Activated CD4-positive, alpha-beta memory T cell treated with anti-CD3 and anti-CD28 coated beads for 36 hours (primary cell): ENCODE results near the gene CD3D. TPM values are rescaled to one million over a fixed set of nuclear protein-coding genes. Genes with fewer than 3 reads are reported as not detected.

ENCODE experiments used
- CTCF ChIA-PET: fragments of 350-600 bp; sonication (Branson Sonifier 250); formaldehyde crosslinking; loops from one replicate; lab custom pipeline; 2021; ENCODE audit warnings: antibody characterized with exemption, inconsistent platforms; lab: Charles Lee
- POLR2A ChIA-PET: fragments of 350-600 bp; sonication (Branson Sonifier 250); formaldehyde crosslinking; loops from one replicate; lab custom pipeline; 2021; ENCODE audit warnings: antibody characterized with exemption; lab: Charles Lee
- DNase-seq: peaks from one replicate; pipeline ENCODE4 v3.0.0-alpha.2; 2020
- H3K27ac Mint-ChIP-seq: one replicate; pipeline ENCODE4 v1.8.0; 2021; ENCODE audit warnings: mixed read lengths
- H3K27me3 Mint-ChIP-seq: one replicate; pipeline ENCODE4 v1.8.0; 2021; ENCODE audit warnings: mixed read lengths
- H3K36me3 Mint-ChIP-seq: one replicate; pipeline ENCODE4 v1.8.0; 2021; ENCODE audit warnings: mixed read lengths
- H3K4me1 Mint-ChIP-seq: one replicate; pipeline ENCODE4 v1.8.0; 2021; ENCODE audit warnings: low read depth, mixed read lengths
- H3K4me3 Mint-ChIP-seq: one replicate; pipeline ENCODE4 v1.8.0; 2021; ENCODE audit warnings: mild to moderate bottlenecking, mixed read lengths
- H3K9me3 Mint-ChIP-seq: one replicate; pipeline ENCODE4 v1.8.0; 2021; ENCODE audit warnings: mixed read lengths
- intact Hi-C: fragments of 100-400 bp; cut with micrococcal nuclease; formaldehyde crosslinking; loops from one replicate; pipeline ENCODE4 v1.15.1; 2023
- total RNA-seq, 2 experiments: library from RNA; stranded (reverse); gene quantifications; one replicate each; pipeline ENCODE4 v1.2.3, GENCODE V29; 2021

CD3D gene
- total RNA-seq, 2 experiments from 2014 or later = 321 to 346 TPM

DNA sequence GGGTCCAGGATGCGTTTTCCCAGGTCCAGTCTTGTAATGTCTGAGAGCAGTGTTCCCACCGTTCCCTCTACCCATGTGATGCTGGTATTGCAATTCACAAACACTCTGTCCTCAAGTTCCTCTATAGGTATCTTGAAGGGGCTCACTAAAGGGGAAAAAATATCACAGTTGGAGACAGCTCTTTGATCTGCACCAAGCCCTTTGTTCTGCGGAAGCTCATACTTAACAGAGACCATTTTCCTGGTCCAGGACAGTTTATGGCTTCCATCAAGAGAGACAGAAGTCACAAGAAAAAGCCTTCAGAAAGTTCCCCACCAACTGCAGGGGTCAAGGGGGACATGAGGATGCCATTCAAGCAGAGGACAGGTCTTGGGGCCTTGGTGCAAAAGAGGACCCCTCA, 2.1 kb downstream of the CD3D start:
- no peaks in the 10 kb centered on the region for H3K9me3 Mint-ChIP-seq

DNA sequence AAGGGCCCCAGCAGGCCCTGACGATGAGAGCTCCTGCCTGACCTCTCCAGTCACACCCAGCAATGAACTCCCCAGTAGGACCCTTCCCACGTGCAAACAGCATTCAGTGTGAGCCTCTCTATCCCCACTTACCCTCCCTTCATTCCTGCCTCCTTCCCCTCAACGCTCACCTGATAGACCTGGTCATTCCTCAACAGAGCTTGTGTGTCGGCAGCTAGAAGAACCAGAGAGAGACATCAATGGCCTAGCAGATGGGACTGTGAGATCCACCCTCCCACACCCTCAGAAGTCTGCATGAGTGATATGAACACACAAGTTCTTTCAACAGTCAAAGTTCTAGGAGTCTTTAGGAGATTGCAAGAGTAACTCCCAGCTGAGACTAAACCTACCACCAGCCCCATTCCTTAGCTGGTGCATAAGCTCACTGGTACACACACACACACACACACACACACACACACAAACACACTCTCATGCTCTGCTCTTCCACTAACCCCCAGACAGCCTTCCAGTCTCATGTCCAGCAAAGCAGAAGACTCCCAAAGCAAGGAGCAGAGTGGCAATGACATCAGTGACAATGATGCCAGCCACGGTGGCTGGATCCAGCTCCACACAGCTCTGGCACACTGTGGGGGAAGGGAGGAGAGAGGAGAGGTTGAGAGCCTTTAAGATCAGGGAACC, 3.1 kb downstream of the CD3D start:
- H3K27me3 Mint-ChIP-seq = no peaks in the 10 kb centered on the region
- peaks cover 50% of the 10 kb centered on the region for H3K4me1 Mint-ChIP-seq
- ChIA-PET CTCF (interaction anchor here (1.0 to 5.0 kb wide), 7 partner anchors 13 to 140 kb away, joined by 4 to 29 read pairs (median 4); no protein-coding TSS in a partner anchor), POLR2A (interaction anchor here (0.8 to 1.6 kb wide), 6 partner anchors 9 to 123 kb away, joined by 3 to 6 read pairs (median 3); partner anchors contain the start of gene MPZL3)
- peak; percentile 49 for DNase-seq
- intact Hi-C loops = loop anchor here (2.0 kb wide), 1 partner anchor 99 kb away; no protein-coding TSS in a partner anchor
- no peaks in the 10 kb centered on the region for H3K9me3 Mint-ChIP-seq
- peak overlapping the region; percentile 82 for H3K4me3 Mint-ChIP-seq
- peaks cover 47% of the 10 kb centered on the region for H3K36me3 Mint-ChIP-seq
- H3K27ac Mint-ChIP-seq = peak overlapping the region; percentile 98

More for the DNA sequence above, 2.1 kb downstream of the CD3D start:
- Mint-ChIP-seq H3K27me3 (no peaks in the 10 kb centered on the region), H3K4me1 (peaks cover 43% of the 10 kb centered on the region), H3K4me3 (peak overlapping the region; percentile 82), H3K36me3 (peaks cover 49% of the 10 kb centered on the region), H3K27ac (peak overlapping the region; percentile 98)
- DNase-seq = no peak
- ChIA-PET POLR2A (interaction anchor here (1.0 kb wide), 2 partner anchors 8 to 88 kb away, joined by 3 to 4 read pairs; partner anchors contain the start of gene MPZL3), CTCF (interaction anchor here (1.5 to 5.0 kb wide), 3 partner anchors 36 to 49 kb away, joined by 4 to 29 read pairs (median 21); partner anchors contain the start of gene CD3E)
- intact Hi-C loops = loop anchor here (2.0 to 5.0 kb wide), 4 partner anchors 57 to 193 kb away; no protein-coding TSS in a partner anchor

DNA sequence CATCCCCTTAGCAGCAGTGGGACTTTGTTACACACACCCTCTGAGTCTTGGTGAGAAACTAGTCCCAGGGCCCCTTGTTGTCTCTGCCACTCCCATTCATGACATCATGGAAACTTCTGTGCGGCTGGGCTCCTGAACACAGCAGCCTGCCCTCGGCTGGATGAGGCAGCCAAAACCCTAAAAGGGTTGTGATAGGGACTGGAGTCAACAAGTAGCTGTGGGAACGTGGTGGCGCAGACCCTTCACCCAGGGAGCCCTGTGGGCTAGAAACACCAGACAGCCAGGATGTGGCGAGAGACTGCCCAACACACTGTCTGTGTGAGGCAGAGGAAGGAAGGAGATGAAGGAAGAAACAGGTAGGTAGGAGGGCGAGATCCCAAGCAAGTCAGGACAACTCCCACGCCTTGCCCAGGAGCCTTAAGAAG, 3.9 kb downstream of the CD3D start:
- intact Hi-C loops = loop anchor here (1.0 to 2.0 kb wide), 2 partner anchors 32 to 100 kb away; no protein-coding TSS in a partner anchor
- Mint-ChIP-seq H3K4me3 (peak overlapping the region; percentile 82), H3K36me3 (peaks cover 45% of the 10 kb centered on the region), H3K9me3 (no peaks in the 10 kb centered on the region), H3K27ac (peak overlapping the region; percentile 98), H3K4me1 (peaks cover 48% of the 10 kb centered on the region), H3K27me3 (no peaks in the 10 kb centered on the region)
- POLR2A ChIA-PET = interaction anchor here (0.8 to 1.6 kb wide), 6 partner anchors 12 to 140 kb away, joined by 3 to 6 read pairs (median 3); no protein-coding TSS in a partner anchor
- CTCF ChIA-PET = interaction anchor here (0.6 to 5.0 kb wide), 7 partner anchors 14 to 140 kb away, joined by 3 to 29 read pairs (median 4); no protein-coding TSS in a partner anchor
- peak; percentile 95 for DNase-seq

DNA sequence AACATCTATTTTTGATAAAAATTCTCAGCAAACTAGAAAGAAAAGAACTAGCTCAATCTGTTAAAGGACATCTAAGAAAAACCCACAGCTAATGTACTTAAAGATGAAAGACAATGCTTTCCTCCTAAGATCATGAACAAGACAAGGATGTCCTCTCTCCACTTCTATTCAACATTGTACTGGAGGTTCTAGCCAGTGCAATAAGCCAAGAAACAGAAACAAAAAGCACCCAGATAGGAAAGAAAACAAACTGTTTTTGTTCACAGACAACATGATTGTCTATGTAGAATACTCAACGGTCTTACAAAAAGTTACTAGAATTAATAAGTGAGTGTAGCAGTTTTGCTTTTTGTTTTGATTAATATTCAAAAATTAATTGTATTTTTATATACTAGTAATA, 7.8 kb downstream of the CD3D start:
- ChIA-PET CTCF (interaction anchor here (0.6 to 1.1 kb wide), 2 partner anchors 39 to 107 kb away, joined by 3 read pairs; no protein-coding TSS in a partner anchor), POLR2A (no interaction called here)
- peak overlapping the region; percentile 78 for H3K27ac Mint-ChIP-seq
- no peak for DNase-seq
- peak overlapping the region; percentile 51 for H3K4me3 Mint-ChIP-seq
- H3K36me3 Mint-ChIP-seq = peaks cover 27% of the 10 kb centered on the region
- H3K27me3 Mint-ChIP-seq = no peaks in the 10 kb centered on the region
- no peaks in the 10 kb centered on the region for H3K9me3 Mint-ChIP-seq
- intact Hi-C loops = no loop called here
- peaks cover 43% of the 10 kb centered on the region for H3K4me1 Mint-ChIP-seq

DNA sequence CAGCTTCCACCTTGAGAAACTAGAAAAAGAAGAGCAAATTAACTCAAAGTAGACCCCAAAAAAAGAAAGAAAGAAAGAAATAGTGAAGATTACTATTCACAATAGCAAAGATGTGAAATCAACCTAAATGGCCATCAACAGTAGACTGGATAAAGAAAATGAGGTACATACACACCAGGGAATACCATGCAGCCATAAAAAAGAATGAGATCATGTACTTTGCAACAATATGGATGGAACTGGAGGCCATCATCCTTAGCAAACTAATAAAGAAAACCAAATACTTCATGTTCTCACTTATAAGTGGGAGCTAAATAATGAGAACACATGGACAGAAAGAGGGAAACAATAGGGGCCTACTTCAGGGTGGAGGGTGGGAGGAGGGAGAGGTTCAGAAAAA, 13.8 kb downstream of the CD3D start:
- no peak overlapping the region for H3K27ac Mint-ChIP-seq
- H3K4me3 Mint-ChIP-seq = no peak overlapping the region
- CTCF ChIA-PET = interaction anchor here (1.2 kb wide), 1 partner anchor 33 kb away, joined by 3 read pairs; no protein-coding TSS in a partner anchor
- H3K4me1 Mint-ChIP-seq = peaks cover 10% of the 10 kb centered on the region
- POLR2A ChIA-PET = no interaction called here
- intact Hi-C loops = no loop called here
- H3K27me3 Mint-ChIP-seq = no peaks in the 10 kb centered on the region
- H3K9me3 Mint-ChIP-seq = no peaks in the 10 kb centered on the region
- no peak for DNase-seq
- H3K36me3 Mint-ChIP-seq = no peaks in the 10 kb centered on the region

DNA sequence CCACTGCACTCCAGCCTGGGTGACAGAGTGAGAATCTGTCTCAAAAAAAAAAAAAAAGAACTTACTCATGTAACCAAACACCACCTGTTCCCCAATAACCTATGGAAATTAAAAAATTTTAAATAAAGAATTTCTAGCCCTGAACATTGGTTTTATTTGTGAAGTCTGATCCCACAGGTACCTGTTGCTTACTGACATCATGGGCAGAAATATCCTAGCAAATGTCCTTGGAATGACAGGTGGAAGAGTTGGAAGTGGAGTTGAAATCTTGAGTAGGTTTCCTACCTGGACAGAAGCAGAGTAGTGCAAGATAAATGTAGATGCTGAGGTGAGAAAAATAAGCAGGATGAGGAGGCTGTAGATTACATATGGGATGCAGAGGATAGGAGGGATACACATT, 17.2 kb downstream of the CD3D start:
- Mint-ChIP-seq H3K36me3 (peaks cover 4% of the 10 kb centered on the region), H3K27ac (no peak overlapping the region), H3K9me3 (no peaks in the 10 kb centered on the region), H3K4me1 (peaks cover 23% of the 10 kb centered on the region), H3K27me3 (no peaks in the 10 kb centered on the region), H3K4me3 (no peak overlapping the region)
- POLR2A ChIA-PET = no interaction called here
- intact Hi-C loops = no loop called here
- CTCF ChIA-PET = no interaction called here
- no peak for DNase-seq

DNA sequence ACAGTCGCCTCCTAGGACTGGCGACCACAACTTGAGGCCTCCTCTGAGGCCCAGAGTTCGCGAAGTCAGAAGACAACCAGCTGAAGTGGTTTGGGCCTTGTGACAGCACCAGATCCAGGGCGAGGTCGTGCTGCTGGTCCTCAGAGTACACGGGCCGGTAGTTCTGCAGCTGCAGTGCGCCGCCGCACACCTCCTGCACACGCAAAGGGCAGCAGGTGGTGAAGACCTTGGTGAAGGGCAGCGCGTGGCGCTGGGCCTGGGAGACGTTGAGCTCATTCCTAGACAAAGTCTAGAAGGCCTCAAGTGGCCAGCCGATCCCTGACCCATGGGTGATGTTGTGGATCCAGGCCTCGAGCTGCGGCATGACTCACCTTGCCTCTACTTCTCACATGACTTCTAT, 19.8 kb downstream of the CD3D start:
- no peak overlapping the region for H3K27ac Mint-ChIP-seq

DNA sequence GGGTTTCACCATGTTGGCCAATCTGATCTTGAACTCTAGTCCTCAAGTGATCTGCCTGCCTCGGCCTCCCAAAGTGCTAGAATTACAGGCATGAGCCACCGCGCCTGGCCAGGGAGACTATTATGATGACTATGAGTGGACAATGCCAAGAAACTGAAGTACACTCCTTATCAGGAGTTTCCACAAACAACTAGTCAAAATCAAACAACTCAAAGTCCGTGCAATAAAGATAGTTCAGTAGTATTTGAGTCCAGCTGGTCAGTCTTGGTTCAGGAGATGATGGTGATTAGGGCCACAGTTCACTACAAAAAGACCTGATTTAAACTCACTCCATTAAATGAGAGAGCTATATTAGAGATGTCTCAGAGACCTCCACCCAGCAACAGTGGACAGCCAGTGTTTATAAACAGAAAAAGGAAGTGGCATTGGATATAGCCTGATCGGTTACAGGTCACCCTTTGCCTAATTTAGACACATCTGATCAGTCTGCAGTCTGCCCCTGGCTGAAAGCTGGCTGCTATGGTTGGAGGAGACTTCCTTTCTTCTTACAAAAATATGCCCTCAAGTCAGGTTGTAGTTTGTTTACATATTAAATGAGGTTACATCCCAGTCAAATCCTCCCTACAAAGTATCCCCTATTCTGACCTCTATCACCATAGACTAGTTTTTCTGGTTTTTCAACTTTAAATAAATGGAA, 21.0 kb downstream of the CD3D start:
- CTCF ChIA-PET = interaction anchor here (1.2 kb wide), 1 partner anchor 27 kb away, joined by 4 read pairs; no protein-coding TSS in a partner anchor
- Mint-ChIP-seq H3K4me1 (peaks cover 52% of the 10 kb centered on the region), H3K27me3 (no peaks in the 10 kb centered on the region), H3K36me3 (peaks cover 11% of the 10 kb centered on the region), H3K9me3 (no peaks in the 10 kb centered on the region), H3K27ac (no peak overlapping the region), H3K4me3 (no peak overlapping the region)
- intact Hi-C loops = no loop called here
- POLR2A ChIA-PET = no interaction called here
- DNase-seq = no peak

More for the DNA sequence above, 19.8 kb downstream of the CD3D start:
- H3K27me3 Mint-ChIP-seq = no peaks in the 10 kb centered on the region
- no peak for DNase-seq
- ChIA-PET CTCF (interaction anchor here (1.1 to 1.5 kb wide), 2 partner anchors 31 to 151 kb away, joined by 3 to 5 read pairs; no protein-coding TSS in a partner anchor), POLR2A (interaction anchor here (1.6 kb wide), 1 partner anchor 17 kb away, joined by 6 read pairs; no protein-coding TSS in a partner anchor)
- H3K4me3 Mint-ChIP-seq = no peak overlapping the region
- intact Hi-C loops = no loop called here
- peaks cover 4% of the 10 kb centered on the region for H3K36me3 Mint-ChIP-seq
- H3K4me1 Mint-ChIP-seq = peaks cover 43% of the 10 kb centered on the region
- H3K9me3 Mint-ChIP-seq = no peaks in the 10 kb centered on the region

DNA sequence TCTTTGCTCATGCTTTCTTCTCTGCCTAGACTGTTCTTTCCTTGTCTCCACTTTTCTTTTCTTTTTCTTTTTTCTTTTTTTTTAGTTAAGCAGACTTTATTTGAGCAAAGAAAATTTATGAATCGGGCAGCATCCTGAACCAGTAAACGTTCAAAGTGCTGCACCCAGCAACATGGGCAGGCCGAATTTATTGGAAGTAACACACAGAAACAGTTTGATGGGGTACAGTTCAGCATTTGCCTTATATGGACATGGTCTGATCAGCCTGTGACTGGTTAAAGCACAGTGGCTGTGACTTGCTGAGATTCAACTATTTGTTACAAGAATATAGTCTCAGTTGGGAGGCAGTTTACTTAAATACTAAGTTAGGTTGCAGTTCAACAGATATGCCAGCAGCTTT, 22.0 kb downstream of the CD3D start:
- CTCF ChIA-PET = no interaction called here
- intact Hi-C loops = no loop called here
- Mint-ChIP-seq H3K36me3 (peaks cover 18% of the 10 kb centered on the region), H3K27me3 (no peaks in the 10 kb centered on the region), H3K27ac (no peak overlapping the region), H3K9me3 (no peaks in the 10 kb centered on the region), H3K4me3 (no peak overlapping the region), H3K4me1 (peaks cover 62% of the 10 kb centered on the region)
- POLR2A ChIA-PET = no interaction called here
- no peak for DNase-seq

DNA sequence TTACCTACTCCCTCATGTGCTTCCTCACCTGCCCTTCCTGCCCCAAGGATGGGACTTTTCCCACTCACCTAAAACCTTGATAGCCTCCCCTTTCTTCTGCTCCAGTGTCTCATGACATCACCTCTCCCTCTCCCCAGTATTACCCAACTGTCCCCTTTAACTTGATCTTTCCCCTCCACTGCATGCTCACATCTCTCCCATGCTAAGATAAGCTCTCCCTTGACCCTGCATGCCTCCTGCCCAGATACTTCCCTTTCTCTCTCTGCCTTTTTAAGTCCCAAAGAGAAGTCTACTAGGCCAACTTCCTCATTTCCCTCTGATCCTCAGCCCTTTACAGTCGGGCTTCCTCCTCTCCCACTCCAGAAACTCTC, 23.2 kb downstream of the CD3D start:
- peaks cover 71% of the 10 kb centered on the region for H3K4me1 Mint-ChIP-seq
- POLR2A ChIA-PET = interaction anchor here (1.0 kb wide), 1 partner anchor 15 kb away, joined by 3 read pairs; the partner anchor contains the start of gene CD3E
- H3K27me3 Mint-ChIP-seq = no peaks in the 10 kb centered on the region
- no peak overlapping the region for H3K4me3 Mint-ChIP-seq
- intact Hi-C loops = no loop called here
- CTCF ChIA-PET = no interaction called here
- no peak for DNase-seq
- peak overlapping the region; percentile 19 for H3K27ac Mint-ChIP-seq
- H3K36me3 Mint-ChIP-seq = peaks cover 28% of the 10 kb centered on the region
- H3K9me3 Mint-ChIP-seq = no peaks in the 10 kb centered on the region

DNA sequence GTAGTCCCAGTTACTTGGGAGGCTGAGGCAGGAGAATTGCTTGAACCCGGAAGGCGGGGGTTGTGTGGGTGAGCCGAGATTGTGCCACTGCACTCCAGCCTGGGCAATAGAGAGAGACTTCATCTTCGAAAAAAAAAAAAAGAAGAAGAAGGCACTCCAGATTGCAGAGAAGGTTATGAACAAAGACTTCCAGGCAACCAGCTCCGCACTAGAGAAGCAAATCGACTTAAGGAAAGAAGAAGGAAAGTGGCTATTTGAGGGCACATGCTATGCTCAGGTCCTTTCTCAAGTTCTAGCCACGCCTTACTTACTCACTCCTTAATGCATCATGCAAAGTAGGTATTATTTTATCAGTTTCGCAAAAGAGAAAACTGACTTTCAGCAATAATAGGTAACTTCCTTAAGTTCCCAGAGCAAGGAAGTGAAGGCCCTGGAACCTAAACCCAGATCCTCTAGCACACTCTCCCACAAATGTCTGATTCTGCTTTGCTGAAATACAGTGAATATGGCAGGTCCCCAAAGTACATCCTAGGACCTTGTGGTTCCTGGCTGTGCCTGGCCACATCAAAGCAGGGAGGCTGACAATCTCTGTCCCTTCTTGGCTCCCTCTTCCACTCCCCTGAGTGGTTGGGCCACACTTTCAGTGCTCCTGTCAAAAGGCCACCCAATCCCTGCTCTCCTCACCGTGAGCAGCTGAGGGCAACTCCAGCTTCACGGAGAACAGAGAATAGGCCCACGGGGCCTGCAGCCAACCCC, 23.7 kb downstream of the CD3D start:
- peaks cover 34% of the 10 kb centered on the region for H3K36me3 Mint-ChIP-seq
- H3K27me3 Mint-ChIP-seq = no peaks in the 10 kb centered on the region
- DNase-seq = no peak
- ChIA-PET CTCF (interaction anchor here (1.0 kb wide), 1 partner anchor 121 kb away, joined by 3 read pairs; no protein-coding TSS in a partner anchor), POLR2A (interaction anchor here (1.0 kb wide), 1 partner anchor 14 kb away, joined by 3 read pairs; the partner anchor contains the start of gene CD3E)
- intact Hi-C loops = no loop called here
- H3K9me3 Mint-ChIP-seq = no peaks in the 10 kb centered on the region
- peaks cover 76% of the 10 kb centered on the region for H3K4me1 Mint-ChIP-seq
- peak overlapping the region; percentile 19 for H3K27ac Mint-ChIP-seq
- no peak overlapping the region for H3K4me3 Mint-ChIP-seq
